KMS-11 (cell line): ENCODE measurements around the gene SEPTIN5.

Source experiments
- H2AFZ ChIP-seq: fragments of 200-600 bp; sonication (generic); 2 replicates; pipeline ENCODE4 v1.6.1; 2016; ENCODE audit warnings: antibody characterized with exemption, mixed run types, low read depth
- H3K27ac ChIP-seq: fragments of 200-600 bp; sonication (generic); 2 replicates; pipeline ENCODE4 v1.6.1; 2016; ENCODE audit warnings: mild to moderate bottlenecking, mixed run types
- H3K27me3 ChIP-seq: fragments of 200-600 bp; sonication (generic); 2 replicates; pipeline ENCODE4 v1.6.1; 2017; ENCODE audit warnings: mild to moderate bottlenecking, low read depth, mixed run types, moderate library complexity; ENCODE audit not compliant: insufficient read depth
- H3K36me3 ChIP-seq: fragments of 200-600 bp; sonication (generic); 2 replicates; pipeline ENCODE4 v1.6.1; 2017; ENCODE audit warnings: mild to moderate bottlenecking, mixed run types; ENCODE audit not compliant: insufficient read depth
- H3K4me1 ChIP-seq: fragments of 200-600 bp; sonication (generic); 2 replicates; pipeline ENCODE4 v1.6.1; 2016; ENCODE audit warnings: mild to moderate bottlenecking, low read depth, mixed run types; ENCODE audit not compliant: poor library complexity, severe bottlenecking
- H3K4me2 ChIP-seq: fragments of 200-600 bp; sonication (generic); 2 replicates; pipeline ENCODE4 v1.7.0; 2016; ENCODE audit warnings: mild to moderate bottlenecking, mixed run types
- H3K4me3 ChIP-seq: fragments of 200-600 bp; sonication (generic); IDR thresholded peaks from 2 replicates; pipeline ENCODE4 v1.6.1; 2017; ENCODE audit warnings: low read depth, low read length, mixed read lengths; ENCODE audit not compliant: insufficient read depth
- H3K79me2 ChIP-seq: fragments of 200-600 bp; sonication (generic); 2 replicates; pipeline ENCODE4 v1.6.1; 2016; ENCODE audit warnings: low read depth, mixed run types; ENCODE audit not compliant: insufficient read depth
- H3K9ac ChIP-seq: fragments of 200-600 bp; sonication (generic); 2 replicates; pipeline ENCODE4 v1.6.1; 2016; ENCODE audit warnings: mild to moderate bottlenecking, mixed run types
- H4K20me1 ChIP-seq: fragments of 200-600 bp; sonication (generic); 2 replicates; pipeline ENCODE4 v1.6.1; 2016; ENCODE audit warnings: mild to moderate bottlenecking, mixed run types; ENCODE audit not compliant: insufficient read depth
- TF ChIP-seq, protein P1 (sequence below): fragments of 200-600 bp; sonication (generic); conservative IDR thresholded peaks from 2 replicates; pipeline ENCODE4 v1.6.1; 2017; ENCODE audit warnings: low read depth, mild to moderate bottlenecking, antibody characterized with exemption, low read length, moderate library complexity, mixed read lengths

SEPTIN5 gene

DNA sequence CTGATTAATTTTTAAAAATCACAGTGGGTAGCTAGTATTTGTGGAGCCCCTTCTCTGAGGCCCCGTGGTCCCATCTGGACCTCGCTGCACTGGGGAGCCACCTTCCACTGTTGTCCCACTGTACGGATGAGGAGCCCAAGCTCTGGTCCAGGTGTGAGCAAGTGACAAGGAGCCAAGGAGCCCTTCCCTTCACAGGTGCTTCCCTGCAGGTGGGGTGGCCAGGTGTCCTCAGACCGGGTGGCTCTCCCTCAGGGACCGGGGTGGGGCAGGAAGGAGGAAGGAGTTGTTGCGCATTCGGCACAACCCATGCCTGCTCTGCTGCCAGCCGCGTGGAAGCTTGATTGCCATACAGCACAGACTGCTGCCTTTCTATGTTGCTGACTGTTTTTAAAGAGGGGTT is 10.4 kb upstream of the SEPTIN5 start:
- H3K4me1 ChIP-seq: no peaks in the 10 kb centered on the region
- H3K27me3 ChIP-seq: peaks cover 3% of the 10 kb centered on the region; the same call in 1 of the 2 replicates
- no peak overlapping the region for H3K4me3 ChIP-seq
- no peaks in the 10 kb centered on the region for H4K20me1 ChIP-seq
- H2AFZ ChIP-seq: no peak overlapping the region
- no peaks in the 10 kb centered on the region for H3K36me3 ChIP-seq
- H3K9ac ChIP-seq: no peak overlapping the region
- no peaks in the 10 kb centered on the region for H3K79me2 ChIP-seq
- H3K4me2 ChIP-seq: no peak overlapping the region
- TF ChIP-seq, protein P1, sequence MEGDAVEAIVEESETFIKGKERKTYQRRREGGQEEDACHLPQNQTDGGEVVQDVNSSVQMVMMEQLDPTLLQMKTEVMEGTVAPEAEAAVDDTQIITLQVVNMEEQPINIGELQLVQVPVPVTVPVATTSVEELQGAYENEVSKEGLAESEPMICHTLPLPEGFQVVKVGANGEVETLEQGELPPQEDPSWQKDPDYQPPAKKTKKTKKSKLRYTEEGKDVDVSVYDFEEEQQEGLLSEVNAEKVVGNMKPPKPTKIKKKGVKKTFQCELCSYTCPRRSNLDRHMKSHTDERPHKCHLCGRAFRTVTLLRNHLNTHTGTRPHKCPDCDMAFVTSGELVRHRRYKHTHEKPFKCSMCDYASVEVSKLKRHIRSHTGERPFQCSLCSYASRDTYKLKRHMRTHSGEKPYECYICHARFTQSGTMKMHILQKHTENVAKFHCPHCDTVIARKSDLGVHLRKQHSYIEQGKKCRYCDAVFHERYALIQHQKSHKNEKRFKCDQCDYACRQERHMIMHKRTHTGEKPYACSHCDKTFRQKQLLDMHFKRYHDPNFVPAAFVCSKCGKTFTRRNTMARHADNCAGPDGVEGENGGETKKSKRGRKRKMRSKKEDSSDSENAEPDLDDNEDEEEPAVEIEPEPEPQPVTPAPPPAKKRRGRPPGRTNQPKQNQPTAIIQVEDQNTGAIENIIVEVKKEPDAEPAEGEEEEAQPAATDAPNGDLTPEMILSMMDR: no peak
- no peak overlapping the region for H3K27ac ChIP-seq

DNA sequence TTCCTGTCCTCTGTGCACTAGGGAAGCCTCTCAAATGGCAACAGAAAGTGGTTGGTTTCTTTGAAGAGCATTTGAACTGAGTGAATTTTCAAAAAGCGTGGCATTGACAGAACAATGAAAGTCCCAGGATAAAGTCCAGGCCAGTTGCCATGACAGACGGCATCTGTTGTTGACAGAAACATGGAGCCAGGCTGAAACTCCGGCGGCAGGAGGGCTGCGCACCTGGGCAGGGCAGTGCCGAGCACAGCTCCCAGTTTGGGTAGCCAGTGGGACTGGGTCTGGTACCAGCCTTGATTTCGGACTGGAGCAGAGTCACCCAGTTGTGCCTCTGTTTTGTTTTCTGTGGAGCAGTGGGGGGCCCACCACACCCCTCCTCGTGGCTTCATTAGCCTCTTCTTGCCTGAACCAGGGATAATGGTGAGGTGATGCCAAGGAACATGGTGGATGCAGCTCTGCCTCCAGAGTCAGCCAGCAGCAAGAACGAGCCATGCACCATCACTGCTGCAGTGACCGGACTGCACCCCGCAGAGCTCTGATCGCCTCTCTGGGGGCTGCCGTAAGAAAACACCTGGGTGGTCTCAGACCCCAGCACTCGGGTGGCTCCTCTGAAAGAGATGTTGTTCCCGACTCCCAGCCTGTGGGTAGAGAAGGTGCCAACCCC is 9.8 kb upstream of the SEPTIN5 start:
- no peak overlapping the region for H3K4me2 ChIP-seq
- no peaks in the 10 kb centered on the region for H3K79me2 ChIP-seq
- H2AFZ ChIP-seq: no peak overlapping the region
- no peak overlapping the region for H3K9ac ChIP-seq
- TF ChIP-seq, protein P1: no peak
- H3K4me3 ChIP-seq: no peak overlapping the region
- no peaks in the 10 kb centered on the region for H3K36me3 ChIP-seq
- H3K27me3 ChIP-seq: peaks cover 4% of the 10 kb centered on the region; the same call in 1 of the 2 replicates
- H4K20me1 ChIP-seq: no peaks in the 10 kb centered on the region
- no peak overlapping the region for H3K27ac ChIP-seq
- H3K4me1 ChIP-seq: no peaks in the 10 kb centered on the region

DNA sequence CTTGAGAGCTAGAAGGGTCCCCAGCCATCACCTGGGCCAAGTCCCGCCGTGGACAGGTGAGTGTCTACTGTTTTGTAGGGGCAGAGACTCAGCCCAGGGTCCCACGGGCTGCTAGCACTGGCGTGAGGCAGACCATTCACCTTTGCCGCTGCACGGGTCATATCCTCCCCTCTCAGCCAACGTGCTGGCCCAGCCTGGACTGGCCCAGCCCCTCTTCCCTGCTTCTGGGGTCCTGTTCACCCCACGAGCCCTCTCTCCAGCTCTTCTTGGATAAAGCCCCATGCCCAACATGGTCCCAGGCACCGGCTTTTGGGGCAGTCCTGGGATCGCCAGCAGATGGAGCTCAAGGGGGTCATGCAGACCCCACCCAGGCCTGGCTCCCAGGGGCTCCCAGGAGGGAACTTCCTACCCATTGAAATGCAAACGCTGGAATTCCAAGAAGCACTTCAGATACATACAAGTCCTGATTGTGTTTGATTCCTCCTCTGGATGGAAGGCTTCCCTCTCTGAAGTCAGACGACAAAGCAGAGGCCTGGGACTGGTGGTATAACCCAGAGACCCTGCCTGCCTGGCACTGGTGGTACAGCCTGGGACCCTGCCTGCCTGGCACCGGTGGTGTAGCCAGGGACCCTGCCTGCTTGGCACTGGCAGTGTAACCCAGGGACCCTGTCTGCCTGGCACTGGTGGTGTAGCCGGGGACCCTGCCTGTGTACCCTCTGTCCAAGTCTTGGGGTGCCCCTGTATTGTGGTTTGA is 8.9 kb upstream of the SEPTIN5 start:
- Histone ChIP-seq H2AFZ (no peak overlapping the region), H3K79me2 (no peaks in the 10 kb centered on the region), H3K27ac (no peak overlapping the region), H3K4me1 (no peaks in the 10 kb centered on the region), H3K9ac (no peak overlapping the region), H3K36me3 (no peaks in the 10 kb centered on the region), H3K27me3 (peaks cover 4% of the 10 kb centered on the region; the same call in 1 of the 2 replicates), H3K4me2 (no peak overlapping the region), H4K20me1 (no peaks in the 10 kb centered on the region), H3K4me3 (no peak overlapping the region)
- TF ChIP-seq, protein P1: no peak

DNA sequence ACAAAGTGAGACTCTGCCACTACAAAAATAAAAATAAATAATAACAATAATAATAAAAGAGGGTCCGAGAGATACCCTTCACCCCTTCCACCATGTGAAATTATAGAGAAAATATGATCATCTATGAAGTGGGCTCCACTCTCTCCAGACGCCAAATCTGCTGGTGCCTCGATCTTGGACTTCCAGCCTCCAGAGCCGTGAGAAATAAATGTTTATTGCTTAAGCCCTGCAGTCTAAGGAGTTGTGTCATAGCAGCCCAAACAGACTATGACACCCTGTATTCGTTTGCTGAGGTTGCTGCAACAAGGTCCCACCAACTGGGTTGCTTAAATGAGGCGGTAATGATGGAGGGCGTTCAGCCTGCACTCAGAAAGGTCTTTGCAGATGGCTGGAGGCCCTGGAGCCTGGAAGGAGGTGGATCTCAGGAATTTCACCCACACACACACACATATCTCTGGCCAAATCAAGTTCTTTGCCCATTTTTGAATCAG is 7.6 kb upstream of the SEPTIN5 start:
- Histone ChIP-seq H3K36me3 (no peaks in the 10 kb centered on the region), H3K79me2 (no peaks in the 10 kb centered on the region), H2AFZ (no peak overlapping the region), H3K4me2 (no peak overlapping the region), H3K4me1 (no peaks in the 10 kb centered on the region), H3K27me3 (peaks cover 4% of the 10 kb centered on the region; the same call in 1 of the 2 replicates), H4K20me1 (no peaks in the 10 kb centered on the region), H3K27ac (no peak overlapping the region), H3K9ac (no peak overlapping the region), H3K4me3 (no peak overlapping the region)
- TF ChIP-seq, protein P1: no peak
